H1 (cell line): Measurements from ENCODE around the gene RNASET2. TPM values are rescaled to one million over a fixed set of nuclear protein-coding genes. Genes with fewer than 3 reads are reported as not detected.

Experiments
- CTCF ChIA-PET: fragments of 300-600 bp; sonication (Branson Sonifier 250); formaldehyde crosslinking; loops from one replicate; lab custom pipeline; 2021; ENCODE audit not compliant: partially characterized antibody; lab: Charles Lee
- POLR2A ChIA-PET: fragments of 300-600 bp; sonication (Branson Sonifier 250); formaldehyde crosslinking; loops from one replicate; lab custom pipeline; 2021; ENCODE audit warnings: inconsistent platforms; ENCODE audit not compliant: partially characterized antibody; lab: Charles Lee
- DNase-seq, 2 experiments: peaks; one replicate each; pipeline versions ENCODE4 v3.0.0 to v3.0.0-alpha.2; 2010 to 2022; ENCODE audit warnings: low spot score in 2 of 2, low read depth in 1 of 2, mixed read lengths in 1 of 2
- FAIRE-seq: peaks from 2 replicates; lab custom pipeline; 2011; peaks lifted over from hg19 to GRCh38; lab: Jason Lieb, UNC
- H2AFZ ChIP-seq: 2 replicates; pipeline ENCODE4 v1.8.1; 2012; ENCODE audit warnings: low read length, inconsistent platforms
- H2AK5ac ChIP-seq: 2 replicates; pipeline ENCODE4 v1.6.1; 2013; ENCODE audit warnings: low read depth, low read length
- H2BK120ac ChIP-seq: replicated peaks from 2 replicates; pipeline ENCODE3; 2013; ENCODE audit warnings: low read depth, low read length, inconsistent platforms
- H2BK12ac ChIP-seq: 2 replicates; pipeline ENCODE4 v1.6.1; 2013; ENCODE audit warnings: low read depth, low read length
- H2BK15ac ChIP-seq: 2 replicates; pipeline ENCODE4 v1.6.1; 2013; ENCODE audit warnings: low read length
- H2BK20ac ChIP-seq: 2 replicates; pipeline ENCODE4 v1.6.1; 2013; ENCODE audit warnings: low read length
- H2BK5ac ChIP-seq: 2 replicates; pipeline ENCODE4 v1.6.1; 2013; ENCODE audit warnings: low read depth, low read length
- H3K14ac ChIP-seq: 2 replicates; pipeline ENCODE4 v1.6.1; 2013; ENCODE audit warnings: inconsistent platforms; ENCODE audit not compliant: insufficient read length
- H3K18ac ChIP-seq: 2 replicates; pipeline ENCODE4 v1.6.1; 2013; ENCODE audit warnings: low read length; ENCODE audit errors: extremely low read depth
- H3K23ac ChIP-seq: 2 replicates; pipeline ENCODE4 v1.6.1; 2013; ENCODE audit warnings: inconsistent platforms; ENCODE audit not compliant: insufficient read length
- H3K23me2 ChIP-seq: 2 replicates; pipeline ENCODE4 v1.6.1; 2013; ENCODE audit warnings: low read depth, low read length
- H3K27ac ChIP-seq: 2 replicates; pipeline ENCODE4 v1.6.1; 2011; ENCODE audit warnings: low read depth, low read length, inconsistent platforms
- H3K27me3 ChIP-seq, 4 experiments: replicated peaks in 1 of 4; 1 replicate in 1 of 4; 2 replicates in 3 of 4; pipeline versions ENCODE4 v1.6.1 to v1.8.1; 2011 to 2013; ENCODE audit warnings: low read length in 3 of 4, mild to moderate bottlenecking in 3 of 4, inconsistent platforms in 2 of 4, mixed read lengths in 2 of 4, moderate library complexity in 1 of 4; ENCODE audit not compliant: control insufficient read depth in 3 of 4, insufficient read depth in 3 of 4; ENCODE audit errors: extremely low read depth in 1 of 4
- H3K36me3 ChIP-seq, 4 experiments: 2 replicates each; pipeline versions ENCODE4 v1.6.1 to v1.8.1; 2011 to 2013; ENCODE audit warnings: mild to moderate bottlenecking in 4 of 4, low read length in 3 of 4, moderate library complexity in 2 of 4, control low read depth in 1 of 4, inconsistent platforms in 1 of 4; ENCODE audit not compliant: insufficient read depth in 4 of 4, control insufficient read depth in 2 of 4
- H3K4ac ChIP-seq: replicated peaks from 2 replicates; pipeline ENCODE3; 2013; ENCODE audit warnings: low read length, low read depth, mixed read lengths, inconsistent platforms; ENCODE audit not compliant: insufficient read length
- H3K4me1 ChIP-seq, 4 experiments: replicated peaks in 1 of 4; 1 replicate in 1 of 4; 2 replicates in 3 of 4; pipeline versions ENCODE4 v1.6.1 to v1.8.1; 2011 to 2013; ENCODE audit warnings: low read length in 3 of 4, inconsistent platforms in 2 of 4, mixed read lengths in 1 of 4; ENCODE audit not compliant: insufficient read depth in 4 of 4, control insufficient read depth in 3 of 4
- H3K4me2 ChIP-seq, 2 experiments: 2 replicates each; pipeline versions ENCODE4 v1.6.1 to v1.8.1; 2011 to 2013; ENCODE audit warnings: low read depth in 2 of 2, low read length in 2 of 2, control low read depth in 1 of 2, inconsistent platforms in 1 of 2, mild to moderate bottlenecking in 1 of 2; ENCODE audit not compliant: insufficient read depth in 1 of 2
- H3K4me3 ChIP-seq, 4 experiments: fragments of 200-600, 300-600 bp in 1 of 4; sonication (generic), shearing (Covaris generic), sonication (Bioruptor Twin) in 1 of 4; 2 replicates each; pipeline versions ENCODE4 v1.5.1 to v1.8.1; 2011 to 2016; ENCODE audit warnings: low read length in 4 of 4, low read depth in 3 of 4, control low read depth in 2 of 4, inconsistent platforms in 2 of 4, mild to moderate bottlenecking in 2 of 4, mixed read lengths in 1 of 4, moderate library complexity in 1 of 4; ENCODE audit not compliant: insufficient read depth in 2 of 4; ENCODE audit errors: extremely low read depth in 1 of 4
- H3K56ac ChIP-seq: replicated peaks from 2 replicates; pipeline ENCODE3; 2013; ENCODE audit warnings: low read depth, mild to moderate bottlenecking, mixed read lengths, low read length, inconsistent platforms; ENCODE audit not compliant: insufficient read length
- H3K79me1 ChIP-seq: 2 replicates; pipeline ENCODE4 v1.6.1; 2013; ENCODE audit warnings: low read depth, low read length, control low read depth
- H3K79me2 ChIP-seq, 2 experiments: 2 replicates each; pipeline versions ENCODE4 v1.6.1 to v1.8.1; 2012 to 2013; ENCODE audit warnings: low read length in 2 of 2, mild to moderate bottlenecking in 2 of 2, inconsistent platforms in 1 of 2; ENCODE audit not compliant: insufficient read depth in 2 of 2, control insufficient read depth in 1 of 2
- H3K9ac ChIP-seq, 4 experiments: replicated peaks in 1 of 4; 1 replicate in 1 of 4; 2 replicates in 3 of 4; pipeline versions ENCODE4 v1.6.1 to v1.8.1; 2011 to 2013; ENCODE audit warnings: low read depth in 3 of 4, low read length in 3 of 4, control low read depth in 2 of 4, mild to moderate bottlenecking in 2 of 4, moderate library complexity in 2 of 4, inconsistent platforms in 1 of 4; ENCODE audit errors: extremely low read depth in 1 of 4
- H3K9me3 ChIP-seq, 2 experiments: 2 replicates each; pipeline versions ENCODE4 v1.6.1 to v1.8.1; 2012 to 2013; ENCODE audit warnings: mild to moderate bottlenecking in 2 of 2, moderate library complexity in 2 of 2, control low read depth in 1 of 2, inconsistent platforms in 1 of 2, low read depth in 1 of 2, low read length in 1 of 2, mixed read lengths in 1 of 2; ENCODE audit not compliant: insufficient read depth in 2 of 2
- H4K20me1 ChIP-seq, 2 experiments: replicated peaks in 1 of 2; 2 replicates each; pipeline versions ENCODE3 to v1.8.1; 2011 to 2013; ENCODE audit warnings: inconsistent platforms in 2 of 2, low read length in 2 of 2, mild to moderate bottlenecking in 1 of 2; ENCODE audit not compliant: insufficient read depth in 2 of 2, control insufficient read depth in 1 of 2
- H4K5ac ChIP-seq: 2 replicates; pipeline ENCODE4 v1.6.1; 2013; ENCODE audit warnings: low read length, low read depth, mixed read lengths, inconsistent platforms; ENCODE audit not compliant: insufficient read length
- H4K8ac ChIP-seq: 2 replicates; pipeline ENCODE4 v1.8.0; 2013; ENCODE audit warnings: mild to moderate bottlenecking, moderate library complexity, low read length, inconsistent platforms; ENCODE audit not compliant: insufficient read depth; ENCODE audit errors: extremely low read depth
- H4K91ac ChIP-seq: replicated peaks from 2 replicates; pipeline ENCODE3; 2013; ENCODE audit warnings: low read length, mixed read lengths, inconsistent platforms; ENCODE audit not compliant: insufficient read length
- BRCA1 ChIP-seq: IDR thresholded peaks from 2 replicates; pipeline ENCODE4 v1.6.1; 2012; ENCODE audit warnings: low read depth, low read length, improper control_type of control experiment
- CBX8 ChIP-seq: fragments of 300-800, 300-1000 bp; sonication (generic); IDR thresholded peaks from 2 replicates; pipeline ENCODE4 v1.7.1; 2016; ENCODE audit warnings: low read depth, low read length, borderline replicate concordance
- CREB1 ChIP-seq: IDR thresholded peaks from 2 replicates; pipeline ENCODE4 v1.6.1; 2012; ENCODE audit warnings: inconsistent platforms
- EGR1 ChIP-seq: IDR thresholded peaks from 2 replicates; pipeline ENCODE4 v1.6.1; 2011; ENCODE audit warnings: low read depth, low read length, borderline replicate concordance
- HDAC6 ChIP-seq: IDR thresholded peaks from one replicate; pipeline ENCODE4 v1.7.1; 2012; ENCODE audit warnings: low read depth, mild to moderate bottlenecking, inconsistent platforms, low read length, moderate library complexity
- JUN ChIP-seq: IDR thresholded peaks from 2 replicates; pipeline ENCODE4 v1.6.1; 2011; ENCODE audit warnings: low read depth, mild to moderate bottlenecking, improper control_type of control experiment, low read length
- JUND ChIP-seq: IDR thresholded peaks from 2 replicates; pipeline ENCODE4 v1.6.1; 2011; ENCODE audit warnings: mild to moderate bottlenecking, improper control_type of control experiment, low read length
- KDM1A ChIP-seq: fragments of 200-600, 300-600 bp; sonication (generic); IDR thresholded peaks from 2 replicates; pipeline ENCODE4 v1.7.1; 2016; ENCODE audit warnings: mild to moderate bottlenecking, low read length, borderline replicate concordance
- NANOG ChIP-seq: IDR thresholded peaks from 2 replicates; pipeline ENCODE4 v1.6.1; 2011; ENCODE audit warnings: low read length, low read depth, mild to moderate bottlenecking, inconsistent platforms; ENCODE audit not compliant: insufficient read depth, poor library complexity, severe bottlenecking
- NRF1 ChIP-seq: IDR thresholded peaks from 2 replicates; pipeline ENCODE4 v1.6.1; 2011; ENCODE audit warnings: mild to moderate bottlenecking, low read depth, low read length, improper control_type of control experiment
- RBBP5 ChIP-seq: IDR thresholded peaks from 2 replicates; pipeline ENCODE4 v1.7.1; 2012; ENCODE audit warnings: low read depth, mild to moderate bottlenecking, inconsistent platforms, low read length, moderate library complexity, borderline replicate concordance
- SIRT6 ChIP-seq: IDR thresholded peaks from one replicate; pipeline ENCODE4 v1.7.1; 2012; ENCODE audit warnings: low read length, inconsistent platforms
- WGBS, 2 experiments: shearing (Covaris generic) in 1 of 2; methylation state at CpG; one replicate each; pipeline versions ENCODE4 v1.1.6 to v1.1.7; 2013 to 2015; ENCODE audit warnings: low lambda C conversion rate in 2 of 2, mixed read lengths in 2 of 2, inconsistent platforms in 1 of 2, low coverage in 1 of 2, missing lambda C conversion rate in 1 of 2; ENCODE audit not compliant: insufficient replicate concordance in 2 of 2, insufficient coverage in 1 of 2, insufficient read length in 1 of 2; ENCODE audit errors: extremely low coverage in 1 of 2, missing lambda C conversion rate in 1 of 2; 5-methylcytosine and 5-hydroxymethylcytosine counted together
- polyA plus RNA-seq, 7 experiments: library from polyadenylated mRNA; depleted of rRNA in 3 of 7; stranded (reverse) in 5 of 7; unstranded in 2 of 7; fragments of >200 nt in 5 of 7; fragments of 200-250 nt in 2 of 7; gene quantifications; 1 replicate in 5 of 7; 2 replicates in 1 of 7; 4 replicates in 1 of 7; pipeline versions ENCODE4 v1.2.1 to v1.2.3, GENCODE V29; 2011 to 2013; ENCODE audit warnings: missing spikeins in 2 of 7, mixed read lengths in 2 of 7
- total RNA-seq: library from RNA; stranded (reverse); fragmentation: NEBNext Ultra II Directional; extraction: Animal tissue kit (Norgen Biotek cat#: 25700); gene quantifications from 2 replicates; pipeline ENCODE4 v1.2.1, GENCODE V29; 2021

Gene RNASET2
- total and polyA plus RNA-seq, 2 of the 8 experiments (the other 6 are each of a cell fraction or from before 2014, with no cell fraction given), result 15.7 to 22.9 TPM

DNA sequence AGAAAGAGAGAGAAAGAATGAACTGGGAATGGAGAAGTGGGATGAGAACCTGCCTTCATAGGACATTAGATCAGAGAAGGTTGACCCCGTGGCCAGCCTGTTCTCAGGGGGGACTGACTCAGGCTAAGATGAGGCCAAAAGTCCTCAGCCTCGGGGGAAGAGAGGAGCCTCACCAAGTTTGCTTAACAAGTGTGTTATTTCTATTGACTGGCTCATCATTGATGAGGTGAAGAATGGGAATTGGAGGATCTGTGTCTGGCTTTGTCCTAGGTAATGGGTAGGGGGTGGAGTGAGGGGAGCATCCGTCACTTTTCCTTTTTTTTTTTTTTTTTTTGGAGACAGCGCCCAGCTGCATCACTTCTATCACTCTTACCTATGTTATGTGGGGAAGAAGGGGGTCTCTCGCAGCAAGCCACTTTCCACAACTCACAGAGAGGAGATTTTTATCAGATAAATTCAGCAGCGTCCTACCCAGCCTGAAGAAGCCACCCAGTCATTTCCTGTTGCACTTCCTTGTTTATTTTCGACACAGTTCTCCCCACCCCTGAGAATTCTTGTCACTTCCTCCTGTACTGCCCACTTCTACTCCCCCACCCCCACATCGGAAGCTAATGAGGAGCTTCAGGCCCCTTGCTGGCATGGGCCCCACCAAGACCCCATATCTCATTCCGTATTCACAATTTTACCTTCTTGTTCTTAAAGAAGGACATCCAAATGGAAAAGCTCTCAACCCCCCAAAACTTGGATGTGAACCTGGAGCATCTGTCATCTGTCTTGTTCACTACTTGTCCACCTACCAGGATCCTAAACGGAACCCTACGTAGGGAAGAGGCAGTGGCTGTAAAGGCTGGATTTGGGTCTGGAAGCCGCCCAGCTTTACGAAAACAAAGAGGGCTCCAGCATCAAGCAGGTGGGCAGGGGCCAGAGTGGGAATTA is 2.8 kb upstream of the RNASET2 start:
- FAIRE-seq (no peak), DNase-seq (no peak)
- Histone ChIP-seq H3K4me2 (no peak overlapping the region), H3K14ac (no peak overlapping the region), H3K23me2 (peaks cover 17% of the 10 kb centered on the region; the same call in 1 of the 2 replicates), H3K79me1 (no peaks in the 10 kb centered on the region), H2AK5ac (no peak overlapping the region), H3K27me3 (peaks cover 0 to 6% (median 0%) of the 10 kb centered on the region in 4 experiments; a peak in 3 of 7 replicates), H3K56ac (no peak overlapping the region), H3K36me3 (no peaks in the 10 kb centered on the region), H4K91ac (no peak overlapping the region), H2BK5ac (no peak overlapping the region), H3K27ac (no peak overlapping the region), H3K18ac (no peak overlapping the region), H3K79me2 (no peaks in the 10 kb centered on the region), H2BK15ac (0 out of 2 replicates have a peak overlapping the region, but pooled peaks have one; percentile 81), H3K9ac (no peak overlapping the region), H3K4me3 (no peak overlapping the region), H3K9me3 (peaks cover 5 to 7% of the 10 kb centered on the region in 2 experiments; a peak in 1 of 4 replicates), H2AFZ (no peak overlapping the region), H4K8ac (no peak overlapping the region), H2BK12ac (no peak overlapping the region), H2BK120ac (no peak overlapping the region), H4K20me1 (no peaks in the 10 kb centered on the region), H4K5ac (no peak overlapping the region), H2BK20ac (no peak overlapping the region), H3K4me1 (peaks cover 2 to 12% (median 5%) of the 10 kb centered on the region in 4 experiments; a peak in 6 of 7 replicates), H3K4ac (no peak overlapping the region), H3K23ac (no peak overlapping the region)
- CTCF ChIA-PET, result interaction anchor here (1.3 to 2.4 kb wide), 4 partner anchors 15 to 246 kb away, joined by 3 to 10 read pairs (median 6); no protein-coding TSS in a partner anchor
- POLR2A ChIA-PET, result interaction anchor here (1.4 kb wide), 1 partner anchor 11 kb away, joined by 4 read pairs; no protein-coding TSS in a partner anchor
- WGBS, 2 experiments, result 87% methylated on average over 11 of the region's 13 CpGs; no CpG with 5 or more reads in 1 of the 2 experiments
- no peak for TF ChIP-seq HDAC6
- no peak for TF ChIP-seq EGR1
- TF ChIP-seq NRF1, result no peak
- no peak for TF ChIP-seq CBX8
- no peak for TF ChIP-seq NANOG
- no peak for TF ChIP-seq SIRT6
- TF ChIP-seq RBBP5, result no peak
- TF ChIP-seq KDM1A, result no peak
- TF ChIP-seq BRCA1, result no peak
- no peak for TF ChIP-seq JUN
- no peak for TF ChIP-seq CREB1
- TF ChIP-seq JUND, result no peak
